SU-DHL-6 (cell line): ENCODE results near the gene SYT9.
A peak's percentile ranks its signal among the peaks of the same experiment; 100 is the strongest.

Source experiments
- H2AFZ ChIP-seq: fragments of 200-600 bp; sonication (generic); 2 replicates; pipeline ENCODE4 v1.6.1; 2014; ENCODE audit warnings: low read depth, mild to moderate bottlenecking, moderate library complexity, mixed read lengths, antibody characterized with exemption, low read length; ENCODE audit not compliant: severe bottlenecking
- H3F3A ChIP-seq: fragments of 200-600 bp; shearing (Covaris generic); 2 replicates; pipeline ENCODE4 v1.6.0; 2016; ENCODE audit warnings: antibody characterized with exemption, mild to moderate bottlenecking; ENCODE audit not compliant: insufficient read depth
- H3K27ac ChIP-seq: fragments of 200-600 bp; sonication (generic); 2 replicates; pipeline ENCODE4 v1.5.1; 2016; ENCODE audit warnings: low read depth, mild to moderate bottlenecking, low read length, moderate library complexity, mixed read lengths
- H3K27me3 ChIP-seq: fragments of 200-600 bp; sonication (generic), shearing (Covaris generic); 2 replicates; pipeline ENCODE4 v1.6.0; 2014; ENCODE audit warnings: mild to moderate bottlenecking, low read length
- H3K36me3 ChIP-seq: fragments of 200-600 bp; sonication (generic); 2 replicates; pipeline ENCODE4 v1.6.1; 2014; ENCODE audit warnings: mild to moderate bottlenecking, low read length, mixed read lengths
- H3K4me2 ChIP-seq: fragments of 300-600, 200-600 bp; shearing (Covaris generic), sonication (generic); 2 replicates; pipeline ENCODE4 v1.6.0; 2014; ENCODE audit warnings: low read length, low read depth, mild to moderate bottlenecking; ENCODE audit not compliant: poor library complexity, severe bottlenecking
- H3K4me3 ChIP-seq: fragments of 200-600 bp; sonication (generic); 2 replicates; pipeline ENCODE4 v1.5.1; 2014; ENCODE audit warnings: antibody characterized with exemption, low read length, mild to moderate bottlenecking, mixed read lengths; ENCODE audit not compliant: insufficient read depth, poor library complexity, severe bottlenecking
- H3K79me2 ChIP-seq: fragments of 200-600 bp; sonication (generic); 2 replicates; pipeline ENCODE4 v1.6.1; 2014; ENCODE audit warnings: mild to moderate bottlenecking, low read length, moderate library complexity; ENCODE audit not compliant: insufficient read depth
- H3K9ac ChIP-seq: fragments of 200-600 bp; sonication (generic); 2 replicates; pipeline ENCODE4 v1.7.0; 2014; ENCODE audit warnings: mild to moderate bottlenecking, low read length
- H3K9me2 ChIP-seq: fragments of 200-600 bp; sonication (generic); replicated peaks from 2 replicates; pipeline ENCODE4 v1.6.1; 2014; ENCODE audit warnings: low read length; ENCODE audit not compliant: insufficient read depth
- H3K9me3 ChIP-seq: fragments of 200-600 bp; sonication (generic); 2 replicates; pipeline ENCODE4 v1.6.1; 2014; ENCODE audit warnings: low read length, mixed read lengths; ENCODE audit not compliant: insufficient read depth
- H4K20me1 ChIP-seq: fragments of 200-600 bp; sonication (generic); 2 replicates; pipeline ENCODE4 v1.6.1; 2014; ENCODE audit warnings: low read depth, mild to moderate bottlenecking, antibody characterized with exemption, low read length, moderate library complexity, mixed read lengths
- CTCF ChIP-seq: fragments of 200-600 bp; sonication (generic); IDR thresholded peaks from one replicate; pipeline ENCODE4 v1.5.1; 2017; ENCODE audit warnings: antibody characterized with exemption, mild to moderate bottlenecking, low read length, moderate library complexity; ENCODE audit not compliant: insufficient read depth, poor library complexity, severe bottlenecking
- EZH2phosphoT487 ChIP-seq: fragments of 200-600 bp; sonication (generic), shearing (Covaris generic); conservative IDR thresholded peaks from 2 replicates; pipeline ENCODE4 v1.6.1; 2018; ENCODE audit warnings: mild to moderate bottlenecking, antibody characterized with exemption, low read length, moderate library complexity, mixed read lengths

Gene SYT9

GRCh38 chr11:7428196-7428595, 176.5 kb downstream of the SYT9 start:
- H4K20me1 ChIP-seq, result no peaks in the 10 kb centered on the region
- H2AFZ ChIP-seq, result no peak overlapping the region
- no peaks in the 10 kb centered on the region for H3F3A ChIP-seq
- no peak overlapping the region for H3K27ac ChIP-seq
- no peak overlapping the region for H3K9ac ChIP-seq
- H3K4me2 ChIP-seq, result no peak overlapping the region
- no peaks in the 10 kb centered on the region for H3K27me3 ChIP-seq
- no peaks in the 10 kb centered on the region for H3K79me2 ChIP-seq
- no peaks in the 10 kb centered on the region for H3K9me3 ChIP-seq
- H3K4me3 ChIP-seq, result no peak overlapping the region
- no peak for TF ChIP-seq CTCF
- no peak for TF ChIP-seq EZH2phosphoT487
- no peaks in the 10 kb centered on the region for H3K9me2 ChIP-seq
- no peaks in the 10 kb centered on the region for H3K36me3 ChIP-seq

GRCh38 chr11:7430496-7430895, 178.8 kb downstream of the SYT9 start:
- no peak for TF ChIP-seq CTCF
- TF ChIP-seq EZH2phosphoT487, result no peak
- H3K4me3 ChIP-seq, result no peak overlapping the region
- no peaks in the 10 kb centered on the region for H4K20me1 ChIP-seq
- no peaks in the 10 kb centered on the region for H3K9me3 ChIP-seq
- H3K79me2 ChIP-seq, result no peaks in the 10 kb centered on the region
- H3K4me2 ChIP-seq, result no peak overlapping the region
- H3F3A ChIP-seq, result no peaks in the 10 kb centered on the region
- H3K27ac ChIP-seq, result no peak overlapping the region
- no peak overlapping the region for H2AFZ ChIP-seq
- H3K36me3 ChIP-seq, result no peaks in the 10 kb centered on the region
- H3K27me3 ChIP-seq, result no peaks in the 10 kb centered on the region
- H3K9ac ChIP-seq, result no peak overlapping the region
- no peaks in the 10 kb centered on the region for H3K9me2 ChIP-seq

- Histone ChIP-seq H3K4me2 (no peak overlapping the region), H4K20me1 (no peaks in the 10 kb centered on the region), H3K9ac (no peak overlapping the region), H3K79me2 (no peaks in the 10 kb centered on the region), H3K27me3 (no peaks in the 10 kb centered on the region), H3K9me3 (no peaks in the 10 kb centered on the region), H3F3A (no peaks in the 10 kb centered on the region), H3K4me3 (no peak overlapping the region), H3K27ac (no peak overlapping the region), H3K9me2 (no peaks in the 10 kb centered on the region), H3K36me3 (no peaks in the 10 kb centered on the region), H2AFZ (no peak overlapping the region)
- TF ChIP-seq CTCF, result no peak
- TF ChIP-seq EZH2phosphoT487, result no peak
Observed at GRCh38 chr11:7435176-7435575, 183.5 kb downstream of the SYT9 start.

GRCh38 chr11:7436146-7436545, 184.4 kb downstream of the SYT9 start:
- no peak overlapping the region for H3K9ac ChIP-seq
- no peak overlapping the region for H3K27ac ChIP-seq
- no peaks in the 10 kb centered on the region for H4K20me1 ChIP-seq
- no peaks in the 10 kb centered on the region for H3K9me3 ChIP-seq
- peak overlapping the region; percentile 15 for H3K4me3 ChIP-seq
- no peaks in the 10 kb centered on the region for H3F3A ChIP-seq
- no peaks in the 10 kb centered on the region for H3K27me3 ChIP-seq
- no peaks in the 10 kb centered on the region for H3K79me2 ChIP-seq
- H3K36me3 ChIP-seq, result no peaks in the 10 kb centered on the region
- H3K4me2 ChIP-seq, result peak overlapping the region; percentile 42
- H3K9me2 ChIP-seq, result no peaks in the 10 kb centered on the region
- no peak for TF ChIP-seq EZH2phosphoT487
- TF ChIP-seq CTCF, result no peak
- peak overlapping the region; percentile 97 for H2AFZ ChIP-seq
